ENCODE results near the gene PARP3.
"Not testable (repeated sequence)": the region's sequence is repeated elsewhere in the genome, so short reads cannot be mapped to it uniquely, and the experiment has no call there.

PARP3 gene

DNA sequence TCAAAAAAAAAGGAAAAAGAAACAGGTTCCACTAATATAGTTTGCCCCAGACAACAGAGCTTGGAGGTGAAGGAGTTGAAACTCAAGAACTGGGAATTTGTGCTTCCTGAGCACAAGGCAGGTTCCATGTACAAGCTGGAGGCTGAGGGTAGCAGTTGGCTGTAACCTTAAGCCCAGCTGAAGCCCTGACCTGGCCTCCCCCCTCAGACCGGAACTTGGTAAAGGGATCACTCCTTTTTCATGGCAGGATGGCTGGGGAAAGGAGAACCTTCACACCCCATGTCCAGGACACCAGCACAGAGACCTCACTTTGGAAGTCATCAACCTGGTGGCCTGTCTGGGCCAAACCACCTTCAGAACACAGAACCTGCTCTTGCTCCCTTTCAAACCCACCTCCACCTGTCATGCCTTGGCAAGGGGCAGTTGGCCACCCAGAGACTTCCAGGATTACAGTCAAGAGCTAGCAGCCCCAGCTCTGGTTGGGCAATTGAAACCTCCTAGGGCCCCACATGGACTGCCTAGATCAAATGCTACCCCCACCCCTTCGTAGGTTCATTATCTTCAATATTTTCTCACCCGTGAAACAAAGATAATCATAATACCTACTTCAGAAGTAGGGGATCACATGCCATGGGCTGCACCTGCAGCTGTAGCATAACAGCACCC, 50.0 kb downstream of the PARP3 start:
- peak overlapping the region; percentile 24; the same call in 1 of the 2 replicates for H3K27ac ChIP-seq (ENCODE audit: low read depth, low read length)
- no peaks in the 10 kb centered on the region for H3K27me3 ChIP-seq (ENCODE audit: insufficient read depth, low read length)
- H3K9me3 ChIP-seq (ENCODE audit: insufficient read depth, low read depth, low read length), result no peaks in the 10 kb centered on the region
- WGBS, result 92% methylated on average over 3 of the region's 3 CpGs
- no peak overlapping the region for H3K4me3 ChIP-seq (ENCODE audit: low read length)
- H3K9ac ChIP-seq (ENCODE audit: low read depth, low read length), result no peak overlapping the region
- H3K4me1 ChIP-seq (ENCODE audit: insufficient read depth, low read length), result peaks cover 15% of the 10 kb centered on the region; the same call in 1 of the 2 replicates
- H3K36me3 ChIP-seq (ENCODE audit: insufficient read depth, low read length), result peaks cover 39% of the 10 kb centered on the region

DNA sequence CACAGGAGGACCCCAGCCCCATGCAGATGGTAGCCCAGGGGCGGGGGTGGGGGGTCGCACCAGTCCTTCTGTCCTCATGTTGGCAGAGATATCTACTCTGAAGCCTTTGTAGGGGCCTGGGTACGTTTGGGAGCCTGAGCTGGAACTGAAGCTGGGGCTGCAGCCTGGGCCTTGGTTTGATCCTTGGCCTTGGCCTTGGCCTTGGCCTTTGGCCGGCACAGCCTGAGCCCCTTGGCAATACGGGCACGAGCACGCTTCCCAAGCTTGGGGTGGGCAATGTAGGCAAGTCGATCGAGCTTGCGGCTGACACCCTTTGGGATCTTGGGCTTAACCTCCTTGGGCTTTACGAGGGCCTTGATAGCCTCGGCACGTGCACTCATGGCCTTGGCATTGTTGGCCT, 51.5 kb downstream of the PARP3 start:
- not testable (repeated sequence) for H3K27me3 ChIP-seq (ENCODE audit: insufficient read depth, low read length); H3K9me3 ChIP-seq (ENCODE audit: insufficient read depth, low read depth, low read length); H3K4me3 ChIP-seq (ENCODE audit: low read length); H3K9ac ChIP-seq (ENCODE audit: low read depth, low read length); H3K27ac ChIP-seq (ENCODE audit: low read depth, low read length)
- WGBS, result 88% methylated on average over 7 of the region's 13 CpGs
- Histone ChIP-seq H3K36me3 (ENCODE audit: insufficient read depth, low read length) (peaks cover 39% of the 10 kb centered on the region), H3K4me1 (ENCODE audit: insufficient read depth, low read length) (peaks cover 17% of the 10 kb centered on the region; the same call in 1 of the 2 replicates)

DNA sequence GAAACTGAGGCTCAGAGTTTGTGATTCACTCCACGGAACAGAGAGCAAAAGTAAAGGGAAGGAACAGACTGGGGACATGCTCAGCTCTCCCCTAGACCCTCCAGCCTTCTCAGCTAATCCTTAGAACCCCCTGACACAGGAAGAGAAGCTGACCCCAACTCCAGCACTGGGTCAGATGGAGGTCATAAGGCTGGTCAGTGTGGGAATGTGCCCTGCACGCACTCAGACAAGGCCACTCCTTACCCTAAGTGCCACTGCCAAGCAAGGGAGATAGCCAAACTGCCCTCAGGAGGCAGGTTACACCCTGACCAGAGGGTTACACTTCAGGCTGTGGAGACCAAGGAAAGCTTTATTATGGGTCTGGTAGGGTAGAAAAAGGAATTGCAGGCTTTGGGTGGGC, 52.4 kb downstream of the PARP3 start:
- no peaks in the 10 kb centered on the region for H3K9me3 ChIP-seq (ENCODE audit: insufficient read depth, low read depth, low read length)
- 88% methylated on average over 2 of the region's 2 CpGs for WGBS
- peaks cover 39% of the 10 kb centered on the region for H3K36me3 ChIP-seq (ENCODE audit: insufficient read depth, low read length)
- peak overlapping the region; percentile 86 for H3K27ac ChIP-seq (ENCODE audit: low read depth, low read length)
- no peaks in the 10 kb centered on the region for H3K27me3 ChIP-seq (ENCODE audit: insufficient read depth, low read length)
- H3K4me3 ChIP-seq (ENCODE audit: low read length), result peak overlapping the region; percentile 84
- H3K4me1 ChIP-seq (ENCODE audit: insufficient read depth, low read length), result peaks cover 17% of the 10 kb centered on the region; the same call in 1 of the 2 replicates
- peak overlapping the region; percentile 98 for H3K9ac ChIP-seq (ENCODE audit: low read depth, low read length)

DNA sequence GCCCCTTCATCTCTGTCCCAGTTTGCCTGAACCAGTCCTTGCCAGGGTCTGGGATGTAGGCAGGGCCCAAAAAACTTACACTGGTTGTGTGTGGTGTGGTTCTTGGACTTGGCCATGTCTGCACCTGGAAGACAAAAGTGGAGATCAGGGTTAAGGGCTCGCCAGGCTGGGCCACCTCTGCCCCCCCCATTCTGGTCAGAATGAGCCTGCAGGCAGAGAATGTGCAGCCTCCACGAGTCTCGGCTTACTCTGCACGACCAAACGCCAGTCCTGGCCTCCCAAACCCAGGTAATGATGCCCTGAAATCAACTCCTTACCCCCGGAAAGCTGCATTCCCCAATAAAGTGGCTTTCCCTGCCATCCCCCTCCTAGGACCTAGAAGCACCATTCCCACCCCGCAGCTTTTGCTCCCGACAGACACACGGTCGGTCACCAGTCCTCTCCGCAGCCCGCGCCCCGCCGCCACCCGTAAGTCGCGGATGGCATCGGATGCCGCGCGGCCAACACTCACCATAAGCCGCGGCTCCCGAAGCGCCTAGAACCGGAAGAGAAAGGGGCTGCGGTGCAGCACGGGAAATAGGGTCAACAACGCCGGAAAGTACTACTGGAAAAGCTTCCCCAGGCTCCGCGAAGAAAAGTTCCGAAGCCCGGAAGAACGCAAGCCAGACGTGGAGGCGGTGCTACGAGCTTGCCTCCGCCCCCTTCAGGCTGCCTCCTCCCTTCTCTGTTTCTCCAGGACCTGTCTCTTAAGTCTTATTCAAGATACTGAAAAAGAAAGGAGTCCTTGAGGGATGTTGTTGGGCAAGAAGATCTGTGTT, 53.4 kb downstream of the PARP3 start, which contains the start of gene RPL29:
TSS of gene RPL29 (minus strand) at position 550 of the 818 bp plus-strand sequence. CDS start at position 116, 434 bp downstream.
- Histone ChIP-seq H3K4me3 (ENCODE audit: low read length) (peak within 1 kb of the TSS; percentile 84), H3K4me1 (ENCODE audit: insufficient read depth, low read length) (peaks cover 17% of the 10 kb centered on the region; the same call in 1 of the 2 replicates), H3K27ac (ENCODE audit: low read depth, low read length) (peak within 1 kb of the TSS; percentile 86), H3K9ac (ENCODE audit: low read depth, low read length) (peak within 1 kb of the TSS; percentile 98), H3K36me3 (ENCODE audit: insufficient read depth, low read length) (peaks cover 39% of the 10 kb centered on the region), H3K27me3 (ENCODE audit: insufficient read depth, low read length) (no peaks in the 10 kb centered on the region), H3K9me3 (ENCODE audit: insufficient read depth, low read depth, low read length) (no peaks in the 10 kb centered on the region)
- WGBS, result under 1% methylated on average over 40 of the region's 40 CpGs

DNA sequence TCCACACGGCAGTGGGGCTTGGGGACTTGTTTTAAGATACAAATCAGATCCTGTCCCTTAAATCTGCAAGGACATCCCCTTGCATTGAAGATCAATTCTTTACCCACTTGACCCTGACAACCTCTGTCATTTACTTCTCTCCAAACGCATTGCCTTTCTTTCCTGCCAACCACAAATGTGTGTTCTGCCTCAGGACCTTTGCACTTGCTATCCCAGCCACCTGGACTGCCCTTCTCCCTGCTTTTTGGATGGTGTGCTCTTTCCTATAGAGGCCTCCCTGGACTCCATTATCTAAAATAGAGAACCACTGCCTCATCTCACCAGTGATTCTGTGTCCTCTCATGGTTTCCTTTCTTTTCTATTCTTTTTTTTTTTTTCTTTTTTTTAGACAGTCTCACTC, 55.0 kb downstream of the PARP3 start:
- no peaks in the 10 kb centered on the region for H3K27me3 ChIP-seq (ENCODE audit: insufficient read depth, low read length)
- no peak overlapping the region for H3K9ac ChIP-seq (ENCODE audit: low read depth, low read length)
- 91% methylated on average over 2 of the region's 2 CpGs for WGBS
- H3K4me3 ChIP-seq (ENCODE audit: low read length), result no peak overlapping the region
- H3K4me1 ChIP-seq (ENCODE audit: insufficient read depth, low read length), result peaks cover 19% of the 10 kb centered on the region; the same call in 1 of the 2 replicates
- no peaks in the 10 kb centered on the region for H3K9me3 ChIP-seq (ENCODE audit: insufficient read depth, low read depth, low read length)
- H3K27ac ChIP-seq (ENCODE audit: low read depth, low read length), result no peak overlapping the region
- H3K36me3 ChIP-seq (ENCODE audit: insufficient read depth, low read length), result peaks cover 29% of the 10 kb centered on the region

DNA sequence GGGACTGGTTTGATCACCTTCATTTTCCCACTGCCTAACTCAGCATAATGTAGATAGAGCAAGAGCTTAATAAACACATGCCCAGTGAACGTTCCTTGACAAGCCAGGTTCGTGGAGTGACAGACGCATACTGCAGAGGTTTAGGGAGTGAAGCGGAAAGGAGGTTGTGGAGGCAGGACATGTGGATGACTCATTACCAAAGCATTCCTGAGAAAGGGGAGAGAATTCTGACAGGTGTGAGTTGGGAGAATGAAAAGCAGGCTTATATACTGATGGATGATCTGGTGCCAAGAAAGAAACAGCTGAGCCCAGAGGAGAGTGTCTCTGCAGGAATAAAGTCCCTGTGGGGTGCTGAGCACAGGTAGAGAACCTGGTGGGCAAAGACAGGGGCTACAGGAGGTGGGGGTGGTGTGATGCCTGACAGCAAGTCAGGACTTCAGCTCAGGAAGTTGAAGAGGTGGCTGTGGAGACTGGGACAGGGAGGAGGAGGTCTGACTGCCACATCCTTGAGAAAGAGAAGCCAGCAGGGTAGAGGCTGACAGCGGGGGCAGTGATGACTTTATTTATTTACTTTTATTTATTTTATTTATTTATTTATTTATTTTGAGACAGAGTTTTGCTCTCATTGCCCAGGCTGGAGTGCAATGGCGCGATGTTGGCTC, 55.9 kb downstream of the PARP3 start:
- no peaks in the 10 kb centered on the region for H3K9me3 ChIP-seq (ENCODE audit: insufficient read depth, low read depth, low read length)
- H3K9ac ChIP-seq (ENCODE audit: low read depth, low read length), result no peak overlapping the region
- H3K36me3 ChIP-seq (ENCODE audit: insufficient read depth, low read length), result peaks cover 21% of the 10 kb centered on the region
- H3K4me1 ChIP-seq (ENCODE audit: insufficient read depth, low read length), result peaks cover 23% of the 10 kb centered on the region; the same call in 1 of the 2 replicates
- no peak overlapping the region for H3K27ac ChIP-seq (ENCODE audit: low read depth, low read length)
- 46% methylated on average over 6 of the region's 7 CpGs for WGBS
- no peaks in the 10 kb centered on the region for H3K27me3 ChIP-seq (ENCODE audit: insufficient read depth, low read length)
- no peak overlapping the region for H3K4me3 ChIP-seq (ENCODE audit: low read length)
